ENCODE measurements around the gene SPDYE1.
A peak's percentile ranks its signal among the peaks of the same experiment; 100 is the strongest.
"Not testable (repeated sequence)": the region's sequence is repeated elsewhere in the genome, so short reads cannot be mapped to it uniquely, and the experiment has no call there.

Gene SPDYE1

GRCh38 chr7:43983736-43984135, 14.0 kb upstream of the SPDYE1 start:
- TF ChIP-seq CTCF (IDR thresholded peaks at IDR 0.05; ENCODE audit: low read depth, low read length, poor library complexity, severe bottlenecking) = peak; percentile 38
- H3K4me2 ChIP-seq (ENCODE audit: low read length); H3K27ac ChIP-seq (ENCODE audit: low read depth, low read length); H3K4me1 ChIP-seq (ENCODE audit: control insufficient read depth, low read length); H3K27me3 ChIP-seq (ENCODE audit: control insufficient read depth, low read length); H4K20me1 ChIP-seq (ENCODE audit: control insufficient read depth, insufficient read depth, low read depth, low read length); H3K9me2 ChIP-seq (replicated peaks; ENCODE audit: control insufficient read depth, low read length); H3F3A ChIP-seq (ENCODE audit: control insufficient read depth, insufficient read depth); H3K36me3 ChIP-seq (ENCODE audit: control insufficient read depth, low read length); H3K79me2 ChIP-seq (ENCODE audit: control insufficient read depth, low read length); H3K4me3 ChIP-seq (ENCODE audit: low read length); H3K9me3 ChIP-seq (ENCODE audit: control insufficient read depth, insufficient read depth, low read length): not testable (repeated sequence)

- not testable (repeated sequence) for H3K27me3 ChIP-seq (ENCODE audit: control insufficient read depth, low read length); H3K9me2 ChIP-seq (replicated peaks; ENCODE audit: control insufficient read depth, low read length); H4K20me1 ChIP-seq (ENCODE audit: control insufficient read depth, insufficient read depth, low read depth, low read length); H3K9me3 ChIP-seq (ENCODE audit: control insufficient read depth, insufficient read depth, low read length); H3K36me3 ChIP-seq (ENCODE audit: control insufficient read depth, low read length); H3K27ac ChIP-seq (ENCODE audit: low read depth, low read length); H3K79me2 ChIP-seq (ENCODE audit: control insufficient read depth, low read length); H3K4me1 ChIP-seq (ENCODE audit: control insufficient read depth, low read length); H3F3A ChIP-seq (ENCODE audit: control insufficient read depth, insufficient read depth)
- peak; percentile 65 for TF ChIP-seq CTCF (IDR thresholded peaks at IDR 0.05; ENCODE audit: low read depth, low read length, poor library complexity, severe bottlenecking)
- H3K4me3 ChIP-seq (ENCODE audit: low read length) = peak overlapping the region; percentile 58
- peak overlapping the region; percentile 74 for H3K4me2 ChIP-seq (ENCODE audit: low read length)
Measured at GRCh38 chr7:43985904-43986864, 11.5 kb upstream of the SPDYE1 start.

- H3K27ac ChIP-seq (ENCODE audit: low read depth, low read length); H3K36me3 ChIP-seq (ENCODE audit: control insufficient read depth, low read length); H4K20me1 ChIP-seq (ENCODE audit: control insufficient read depth, insufficient read depth, low read depth, low read length); H3K4me1 ChIP-seq (ENCODE audit: control insufficient read depth, low read length); H3K4me2 ChIP-seq (ENCODE audit: low read length); H3K27me3 ChIP-seq (ENCODE audit: control insufficient read depth, low read length); H3F3A ChIP-seq (ENCODE audit: control insufficient read depth, insufficient read depth); H3K9me2 ChIP-seq (replicated peaks; ENCODE audit: control insufficient read depth, low read length); H3K79me2 ChIP-seq (ENCODE audit: control insufficient read depth, low read length); H3K4me3 ChIP-seq (ENCODE audit: low read length); H3K9me3 ChIP-seq (ENCODE audit: control insufficient read depth, insufficient read depth, low read length): not testable (repeated sequence)
Measured at GRCh38 chr7:43987476-43987875, 10.2 kb upstream of the SPDYE1 start.

GRCh38 chr7:43990011-43990585, 7.6 kb upstream of the SPDYE1 start:
- H3K9me3 ChIP-seq (ENCODE audit: control insufficient read depth, insufficient read depth, low read length); H3F3A ChIP-seq (ENCODE audit: control insufficient read depth, insufficient read depth); H3K27me3 ChIP-seq (ENCODE audit: control insufficient read depth, low read length); H3K4me2 ChIP-seq (ENCODE audit: low read length); H3K36me3 ChIP-seq (ENCODE audit: control insufficient read depth, low read length); H3K79me2 ChIP-seq (ENCODE audit: control insufficient read depth, low read length); H3K27ac ChIP-seq (ENCODE audit: low read depth, low read length); H3K4me3 ChIP-seq (ENCODE audit: low read length); H3K9me2 ChIP-seq (replicated peaks; ENCODE audit: control insufficient read depth, low read length); H4K20me1 ChIP-seq (ENCODE audit: control insufficient read depth, insufficient read depth, low read depth, low read length): not testable (repeated sequence)
- H3K4me1 ChIP-seq (ENCODE audit: control insufficient read depth, low read length) = peaks cover 18% of the 10 kb centered on the region

GRCh38 chr7:43990829-43991228, 6.9 kb upstream of the SPDYE1 start:
- not testable (repeated sequence) for H3K9me3 ChIP-seq (ENCODE audit: control insufficient read depth, insufficient read depth, low read length); H3K4me2 ChIP-seq (ENCODE audit: low read length); H3K9me2 ChIP-seq (replicated peaks; ENCODE audit: control insufficient read depth, low read length); H3K36me3 ChIP-seq (ENCODE audit: control insufficient read depth, low read length); H3K4me3 ChIP-seq (ENCODE audit: low read length); H3K79me2 ChIP-seq (ENCODE audit: control insufficient read depth, low read length); H3F3A ChIP-seq (ENCODE audit: control insufficient read depth, insufficient read depth); H3K27me3 ChIP-seq (ENCODE audit: control insufficient read depth, low read length); H3K27ac ChIP-seq (ENCODE audit: low read depth, low read length); H4K20me1 ChIP-seq (ENCODE audit: control insufficient read depth, insufficient read depth, low read depth, low read length)
- peaks cover 18% of the 10 kb centered on the region for H3K4me1 ChIP-seq (ENCODE audit: control insufficient read depth, low read length)

- H3K79me2 ChIP-seq (ENCODE audit: control insufficient read depth, low read length); H3K36me3 ChIP-seq (ENCODE audit: control insufficient read depth, low read length); H3K9me3 ChIP-seq (ENCODE audit: control insufficient read depth, insufficient read depth, low read length); H3F3A ChIP-seq (ENCODE audit: control insufficient read depth, insufficient read depth); H3K9me2 ChIP-seq (replicated peaks; ENCODE audit: control insufficient read depth, low read length); H3K27me3 ChIP-seq (ENCODE audit: control insufficient read depth, low read length); H4K20me1 ChIP-seq (ENCODE audit: control insufficient read depth, insufficient read depth, low read depth, low read length): not testable (repeated sequence)
- peaks cover 15% of the 10 kb centered on the region for H3K4me1 ChIP-seq (ENCODE audit: control insufficient read depth, low read length)
- peak overlapping the region; percentile 52 for H3K27ac ChIP-seq (ENCODE audit: low read depth, low read length)
- H3K4me2 ChIP-seq (ENCODE audit: low read length) = peak overlapping the region; percentile 61
- H3K4me3 ChIP-seq (ENCODE audit: low read length) = peak overlapping the region; percentile 38; the same call in 1 of the 2 replicates
Measured at GRCh38 chr7:43992896-43993295, 4.8 kb upstream of the SPDYE1 start.

Measured in DOHH2 (cell line).